Endothelial cell of umbilical vein (primary cell): ENCODE measurements around the gene MAST4. TPM values are rescaled to one million over a fixed set of nuclear protein-coding genes. Genes with fewer than 3 reads are reported as not detected.

Experiments
- BruUV-seq: library from RNA; stranded (reverse); fragments of 400-500 nt; replicated peaks from 2 replicates; lab custom pipeline; 2021; lab: Mats Ljungman, UMichigan
- CTCF ChIA-PET: fragments of 300-600, 350-600 bp; sonication (Branson Sonifier 250); formaldehyde crosslinking; loops from one replicate; lab custom pipeline; 2021; ENCODE audit warnings: antibody characterized with exemption, inconsistent platforms; lab: Charles Lee
- POLR2A ChIA-PET: fragments of 300-600, 350-600 bp; sonication (Branson Sonifier 250); formaldehyde crosslinking; loops from one replicate; lab custom pipeline; 2021; ENCODE audit warnings: antibody characterized with exemption, inconsistent platforms; lab: Charles Lee
- DNase-seq: peaks from one replicate; pipeline ENCODE4 v3.0.0-alpha.2; 2011; ENCODE audit warnings: low read depth, low spot score
- FAIRE-seq: peaks from 2 replicates; lab custom pipeline; 2011; peaks lifted over from hg19 to GRCh38; lab: Jason Lieb, UNC
- H2AFZ ChIP-seq: 2 replicates; pipeline ENCODE4 v1.6.0; 2012; ENCODE audit warnings: low read depth, low read length, control low read depth, inconsistent platforms
- H3K27ac ChIP-seq: 2 replicates; pipeline ENCODE4 v1.5.1; 2011; ENCODE audit warnings: low read depth, mild to moderate bottlenecking, control low read depth, low read length, moderate library complexity; ENCODE audit not compliant: insufficient read depth
- H3K27me3 ChIP-seq, 2 experiments: 2 replicates each; pipeline versions ENCODE4 v1.6.0 to v1.6.1; 2011; ENCODE audit warnings: low read length in 2 of 2, mixed read lengths in 1 of 2; ENCODE audit not compliant: control insufficient read depth in 2 of 2, insufficient read depth in 2 of 2
- H3K36me3 ChIP-seq, 2 experiments: 2 replicates in 1 of 2; 3 replicates in 1 of 2; pipeline ENCODE4 v1.5.1; 2011; ENCODE audit warnings: low read length in 2 of 2, mild to moderate bottlenecking in 1 of 2, moderate library complexity in 1 of 2; ENCODE audit not compliant: control insufficient read depth in 2 of 2, insufficient read depth in 2 of 2; ENCODE audit errors: extremely low read depth in 1 of 2
- H3K4me1 ChIP-seq: 3 replicates; pipeline ENCODE4 v1.5.1; 2011; ENCODE audit warnings: mild to moderate bottlenecking, low read length; ENCODE audit not compliant: control insufficient read depth, insufficient read depth; ENCODE audit errors: extremely low read depth
- H3K4me2 ChIP-seq: 2 replicates; pipeline ENCODE4 v1.6.1; 2011; ENCODE audit warnings: low read length, control low read depth, mixed read lengths; ENCODE audit not compliant: insufficient read depth
- H3K4me3 ChIP-seq, 3 experiments: fragments of 200-600 bp in 1 of 3; sonication (generic), shearing (Covaris generic) in 1 of 3; replicated peaks in 1 of 3; 2 replicates each; pipeline ENCODE4 v1.5.1; 2011 to 2016; ENCODE audit warnings: control low read depth in 3 of 3, low read length in 3 of 3, mild to moderate bottlenecking in 2 of 3, inconsistent platforms in 1 of 3, low read depth in 1 of 3, moderate library complexity in 1 of 3; ENCODE audit not compliant: insufficient read depth in 1 of 3
- H3K79me2 ChIP-seq: 2 replicates; pipeline ENCODE4 v1.6.0; 2012; ENCODE audit warnings: low read length, inconsistent platforms; ENCODE audit not compliant: control insufficient read depth, insufficient read depth
- H3K9ac ChIP-seq: replicated peaks from 2 replicates; pipeline ENCODE3; 2011; ENCODE audit warnings: low read length, control low read depth; ENCODE audit not compliant: insufficient read depth; ENCODE audit errors: extremely low read depth
- H3K9me1 ChIP-seq: replicated peaks from 3 replicates; pipeline ENCODE4 v1.6.0; 2011; ENCODE audit warnings: mild to moderate bottlenecking, low read length; ENCODE audit not compliant: control insufficient read depth, insufficient read depth; ENCODE audit errors: extremely low read depth
- H3K9me3 ChIP-seq: replicated peaks from 2 replicates; pipeline ENCODE4 v1.5.1; 2012; ENCODE audit warnings: low read length, inconsistent platforms; ENCODE audit not compliant: control insufficient read depth, insufficient read depth
- H4K20me1 ChIP-seq: replicated peaks from 2 replicates; pipeline ENCODE3; 2011; ENCODE audit warnings: mild to moderate bottlenecking, low read length; ENCODE audit not compliant: control insufficient read depth, insufficient read depth; ENCODE audit errors: extremely low read depth
- CTCF ChIP-seq, 2 donors: IDR thresholded peaks; 1 replicate in 1 of 2; 2 replicates in 1 of 2; pipeline ENCODE4 v1.5.1; 2011; ENCODE audit warnings: low read length in 2 of 2, mild to moderate bottlenecking in 2 of 2, moderate library complexity in 2 of 2, control low read depth in 1 of 2, inconsistent platforms in 1 of 2, low read depth in 1 of 2; ENCODE audit not compliant: insufficient read depth in 1 of 2; ENCODE audit errors: extremely low read depth in 1 of 2
- EZH2 ChIP-seq: IDR thresholded peaks from 2 replicates; pipeline ENCODE4 v1.6.1; 2012; ENCODE audit warnings: borderline replicate concordance, low read depth, mild to moderate bottlenecking, moderate library complexity, low read length, inconsistent platforms; ENCODE audit not compliant: severe bottlenecking
- FOS ChIP-seq: IDR thresholded peaks from 2 replicates; pipeline ENCODE4 v1.6.1; 2011; ENCODE audit warnings: mild to moderate bottlenecking, low read length, moderate library complexity, borderline replicate concordance; ENCODE audit not compliant: insufficient read depth
- GATA2 ChIP-seq: IDR thresholded peaks from 2 replicates; pipeline ENCODE4 v1.7.0; 2011; ENCODE audit warnings: low read depth, mild to moderate bottlenecking, moderate library complexity, mixed read lengths, low read length; ENCODE audit not compliant: insufficient read length, insufficient read depth
- JUN ChIP-seq: IDR thresholded peaks from 2 replicates; pipeline ENCODE4 v1.6.1; 2011; ENCODE audit warnings: borderline replicate concordance, low read depth; ENCODE audit not compliant: insufficient read length, insufficient read depth
- MAX ChIP-seq: IDR thresholded peaks from 2 replicates; pipeline ENCODE4 v1.6.1; 2011; ENCODE audit not compliant: insufficient read depth, insufficient read length
- MYC ChIP-seq: IDR thresholded peaks from one replicate; pipeline ENCODE4 v1.6.1; 2011; ENCODE audit warnings: mild to moderate bottlenecking, low read depth, low read length
- POLR2A ChIP-seq: IDR thresholded peaks from 2 replicates; pipeline ENCODE4 v1.6.1; 2012; ENCODE audit warnings: low read depth, mild to moderate bottlenecking, control low read depth, low read length
- POLR2AphosphoS5 ChIP-seq: IDR thresholded peaks from 2 replicates; pipeline ENCODE4 v1.6.1; 2012; ENCODE audit warnings: low read depth, mild to moderate bottlenecking, control low read depth, low read length, moderate library complexity; ENCODE audit not compliant: insufficient read depth
- dilution Hi-C: fragments of 300-500 bp; cut with MboI; formaldehyde crosslinking; loops from one replicate; pipeline ENCODE4 v1.15.0; 2019; ENCODE audit warnings: low sequenced_read_pairs; ENCODE audit not compliant: extremely low pct_ligation_motif_present
- intact Hi-C: fragments of 100-400 bp; cut with micrococcal nuclease; formaldehyde crosslinking; loops from one replicate; pipeline ENCODE4 v1.10.0; 2022
- polyA plus RNA-seq, 4 experiments: library from polyadenylated mRNA; depleted of rRNA in 3 of 4; stranded (reverse) in 3 of 4; unstranded in 1 of 4; fragments of >200 nt; gene quantifications; 2 replicates each; pipeline versions ENCODE4 v1.2.1 to v1.2.3, GENCODE V29; 2011 to 2012; ENCODE audit warnings: missing spikeins in 1 of 4
- total RNA-seq: library from RNA; stranded (reverse); gene quantifications from 2 replicates; pipeline ENCODE4 v1.2.3, GENCODE V29; 2021

The MAST4 gene
- total and polyA plus RNA-seq, 2 donors (not counting 3 experiments of a cell fraction or from before 2014, with no cell fraction given), result 40.2 to 116 TPM

- Histone ChIP-seq H3K27me3 (peaks cover 5 to 18% of the 10 kb centered on the region in 2 experiments), H3K36me3 (no peaks in the 10 kb centered on the region), H4K20me1 (no peaks in the 10 kb centered on the region), H3K9ac (no peak overlapping the region), H3K27ac (no peak overlapping the region), H3K4me1 (no peaks in the 10 kb centered on the region), H2AFZ (no peak overlapping the region), H3K4me2 (no peak overlapping the region), H3K9me3 (no peaks in the 10 kb centered on the region), H3K9me1 (no peaks in the 10 kb centered on the region), H3K79me2 (no peaks in the 10 kb centered on the region), H3K4me3 (no peak overlapping the region)
- DNase-seq (no peak), FAIRE-seq (no peak)
- CTCF ChIA-PET, result no interaction called here
- dilution Hi-C loops, result no loop called here
- intact Hi-C loops, result no loop called here
- no TSS peak for BruUV-seq
- POLR2A ChIA-PET, result no interaction called here
- TF ChIP-seq EZH2 (no peak), POLR2A (no peak), JUN (no peak), CTCF (IDR thresholded peaks at IDR 0.05; ENCODE audit: extremely low read depth in 1 of 2, insufficient read depth in 1 of 2, low read depth in 1 of 2, low read length in 2 of 2) (no peak)
Measured at GRCh38 chr5:66606713-66607112, 10.5 kb downstream of the MAST4 start.

- CTCF ChIA-PET, result no interaction called here
- Histone ChIP-seq H3K9ac (no peak overlapping the region), H3K27me3 (peaks cover 8 to 18% of the 10 kb centered on the region in 2 experiments), H3K4me3 (no peak overlapping the region), H3K79me2 (no peaks in the 10 kb centered on the region), H3K9me1 (no peaks in the 10 kb centered on the region), H2AFZ (no peak overlapping the region), H3K27ac (no peak overlapping the region), H3K36me3 (no peaks in the 10 kb centered on the region), H3K4me1 (no peaks in the 10 kb centered on the region), H4K20me1 (no peaks in the 10 kb centered on the region), H3K9me3 (no peaks in the 10 kb centered on the region), H3K4me2 (no peak overlapping the region)
- intact Hi-C loops (no loop called here), dilution Hi-C loops (no loop called here)
- BruUV-seq, result no TSS peak
- POLR2A ChIA-PET, result no interaction called here
- FAIRE-seq (no peak), DNase-seq (no peak)
- TF ChIP-seq MYC, result no peak
- TF ChIP-seq MAX, result no peak
- TF ChIP-seq GATA2, result no peak
- TF ChIP-seq JUN, result no peak
- TF ChIP-seq CTCF (IDR thresholded peaks at IDR 0.05; ENCODE audit: extremely low read depth in 1 of 2, insufficient read depth in 1 of 2, low read depth in 1 of 2, low read length in 2 of 2), result no peak
- TF ChIP-seq EZH2, result no peak
- TF ChIP-seq FOS, result no peak
- no peak for TF ChIP-seq POLR2A
- TF ChIP-seq POLR2AphosphoS5, result no peak
Measured at GRCh38 chr5:66608501-66608900, 12.3 kb downstream of the MAST4 start.
